Measurements from ENCODE around the gene BMAL1.
A peak's percentile ranks its signal among the peaks of the same experiment; 100 is the strongest.
"Not testable (repeated sequence)": the region's sequence is repeated elsewhere in the genome, so short reads cannot be mapped to it uniquely, and the experiment has no call there.

Gene BMAL1

GRCh38 chr11:13277768-13278608, at the start of gene BMAL1:
Gene BMAL1 (plus strand): TSS chr11:13277790. CDS start chr11:13354309, 76,519 bp downstream.
- DNase-seq (ENCODE audit: low spot score), result no peak

- no peak for DNase-seq (ENCODE audit: low spot score)
Measured at GRCh38 chr11:13228572-13228971, 49.0 kb upstream of the BMAL1 start.

GRCh38 chr11:13229136-13229535, 48.5 kb upstream of the BMAL1 start:
- DNase-seq (ENCODE audit: low spot score), result no peak

GRCh38 chr11:13229711-13230318, 47.8 kb upstream of the BMAL1 start:
- no peak for DNase-seq (ENCODE audit: low spot score)

GRCh38 chr11:13233173-13233745, 44.3 kb upstream of the BMAL1 start:
- DNase-seq (ENCODE audit: low spot score), result no peak

- no peak for DNase-seq (ENCODE audit: low spot score)
Measured at GRCh38 chr11:13235895-13236294, 41.7 kb upstream of the BMAL1 start.

- no peak for DNase-seq (ENCODE audit: low spot score)
Measured at GRCh38 chr11:13236626-13237025, 41.0 kb upstream of the BMAL1 start.

- DNase-seq (ENCODE audit: low spot score), result no peak
Measured at GRCh38 chr11:13237761-13238160, 39.8 kb upstream of the BMAL1 start.

- DNase-seq (ENCODE audit: low spot score), result peak; percentile 18
Measured at GRCh38 chr11:13238879-13239514, 38.6 kb upstream of the BMAL1 start.

GRCh38 chr11:13242564-13242963, 35.0 kb upstream of the BMAL1 start:
- no peak for DNase-seq (ENCODE audit: low spot score)

- DNase-seq (ENCODE audit: low spot score), result no peak
Measured at GRCh38 chr11:13247606-13248296, 29.8 kb upstream of the BMAL1 start.

- DNase-seq (ENCODE audit: low spot score), result no peak
Measured at GRCh38 chr11:13249177-13249576, 28.4 kb upstream of the BMAL1 start.

GRCh38 chr11:13249992-13250391, 27.6 kb upstream of the BMAL1 start:
- no peak for DNase-seq (ENCODE audit: low spot score)

GRCh38 chr11:13251966-13252365, 25.6 kb upstream of the BMAL1 start:
- no peak for DNase-seq (ENCODE audit: low spot score)

GRCh38 chr11:13252438-13252837, 25.2 kb upstream of the BMAL1 start:
- DNase-seq (ENCODE audit: low spot score), result no peak

- no peak for DNase-seq (ENCODE audit: low spot score)
Measured at GRCh38 chr11:13256216-13256615, 21.4 kb upstream of the BMAL1 start.

GRCh38 chr11:13258061-13258460, 19.5 kb upstream of the BMAL1 start:
- DNase-seq (ENCODE audit: low spot score), result not testable (repeated sequence)

GRCh38 chr11:13258855-13259254, 18.7 kb upstream of the BMAL1 start:
- DNase-seq (ENCODE audit: low spot score), result no peak

- DNase-seq (ENCODE audit: low spot score), result no peak
Measured at GRCh38 chr11:13259374-13259773, 18.2 kb upstream of the BMAL1 start.

- DNase-seq (ENCODE audit: low spot score), result no peak
Measured at GRCh38 chr11:13260201-13260962, 17.2 kb upstream of the BMAL1 start.

GRCh38 chr11:13260963-13261588, 16.5 kb upstream of the BMAL1 start:
- no peak for DNase-seq (ENCODE audit: low spot score)

Measured in HuH-7.5 (cell line).